Mammary epithelial cell (primary cell): Measurements from ENCODE around the gene GPR141.

Experiments
- EZH2 ChIP-seq: IDR thresholded peaks from 2 replicates; pipeline ENCODE4 v1.6.1; 2012; ENCODE audit warnings: low read length, inconsistent platforms, borderline replicate concordance
- TF ChIP-seq, protein P1 (sequence below), 2 donors: IDR thresholded peaks in 1 of 2; conservative IDR thresholded peaks in 1 of 2; 2 replicates each; pipeline ENCODE4 v1.5.1; 2011 to 2012; ENCODE audit warnings: inconsistent platforms in 2 of 2, low read length in 2 of 2, mild to moderate bottlenecking in 2 of 2, control low read depth in 1 of 2, low read depth in 1 of 2; ENCODE audit not compliant: insufficient read depth in 1 of 2; ENCODE audit errors: extremely low read depth in 1 of 2

DNA sequence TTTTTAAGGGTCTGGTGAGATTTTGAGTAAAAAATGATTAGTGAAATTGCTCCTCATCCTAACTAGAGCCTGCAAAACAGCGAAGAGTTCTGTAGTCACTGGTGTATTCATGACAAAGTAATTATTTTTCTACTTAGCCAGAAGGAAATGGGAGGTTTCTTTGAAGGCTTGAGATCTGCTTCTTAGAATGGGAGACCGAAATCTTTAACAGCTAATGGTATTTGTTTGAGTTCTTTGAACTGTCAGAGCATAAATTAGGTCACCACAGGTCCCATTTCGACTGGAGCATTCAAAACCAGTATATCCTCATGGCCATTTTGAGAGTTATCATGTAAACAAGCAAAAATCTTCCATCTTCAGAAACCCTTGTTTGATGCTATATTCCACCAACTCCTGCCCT lies 87.8 kb downstream of the GPR141 start:
- TF ChIP-seq, protein P1, sequence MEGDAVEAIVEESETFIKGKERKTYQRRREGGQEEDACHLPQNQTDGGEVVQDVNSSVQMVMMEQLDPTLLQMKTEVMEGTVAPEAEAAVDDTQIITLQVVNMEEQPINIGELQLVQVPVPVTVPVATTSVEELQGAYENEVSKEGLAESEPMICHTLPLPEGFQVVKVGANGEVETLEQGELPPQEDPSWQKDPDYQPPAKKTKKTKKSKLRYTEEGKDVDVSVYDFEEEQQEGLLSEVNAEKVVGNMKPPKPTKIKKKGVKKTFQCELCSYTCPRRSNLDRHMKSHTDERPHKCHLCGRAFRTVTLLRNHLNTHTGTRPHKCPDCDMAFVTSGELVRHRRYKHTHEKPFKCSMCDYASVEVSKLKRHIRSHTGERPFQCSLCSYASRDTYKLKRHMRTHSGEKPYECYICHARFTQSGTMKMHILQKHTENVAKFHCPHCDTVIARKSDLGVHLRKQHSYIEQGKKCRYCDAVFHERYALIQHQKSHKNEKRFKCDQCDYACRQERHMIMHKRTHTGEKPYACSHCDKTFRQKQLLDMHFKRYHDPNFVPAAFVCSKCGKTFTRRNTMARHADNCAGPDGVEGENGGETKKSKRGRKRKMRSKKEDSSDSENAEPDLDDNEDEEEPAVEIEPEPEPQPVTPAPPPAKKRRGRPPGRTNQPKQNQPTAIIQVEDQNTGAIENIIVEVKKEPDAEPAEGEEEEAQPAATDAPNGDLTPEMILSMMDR (conservative IDR thresholded peaks at IDR 0.05 in 1 of 2, IDR thresholded peaks at IDR 0.05 in 1 of 2; ENCODE audit: extremely low read depth in 1 of 2, insufficient read depth in 1 of 2, low read depth in 1 of 2, low read length in 2 of 2) = no peak
- TF ChIP-seq EZH2 = no peak
